ENCODE data around the gene IL3.

IL3 gene

DNA sequence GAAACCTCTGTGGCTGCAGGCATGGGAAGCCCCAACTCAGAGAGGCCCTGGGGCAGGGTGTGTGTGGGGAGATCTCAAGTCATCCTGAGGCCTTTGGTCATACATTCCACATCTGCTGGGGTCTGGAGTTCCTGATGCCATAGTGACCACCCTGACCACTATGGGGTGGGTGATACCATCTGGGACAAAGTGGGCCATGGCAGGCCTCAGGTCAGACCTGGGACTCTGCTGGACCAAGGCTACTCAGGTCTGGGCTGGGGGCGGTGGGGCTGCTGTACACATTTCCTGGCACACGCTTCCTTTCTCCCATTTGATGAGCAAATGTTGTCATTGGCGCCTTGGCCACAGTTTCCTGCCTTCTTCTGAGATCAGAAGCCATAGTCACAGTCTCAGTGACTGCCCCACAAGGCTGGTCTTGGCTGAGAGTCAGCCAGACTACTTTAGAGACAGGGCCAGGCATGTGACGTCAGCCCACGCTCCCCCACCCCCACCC, 33.9 kb upstream of the IL3 start:
- TF ChIP-seq CTCF (IDR thresholded peaks at IDR 0.05; ENCODE audit: low read depth, low read length, missing control alignments): no peak

DNA sequence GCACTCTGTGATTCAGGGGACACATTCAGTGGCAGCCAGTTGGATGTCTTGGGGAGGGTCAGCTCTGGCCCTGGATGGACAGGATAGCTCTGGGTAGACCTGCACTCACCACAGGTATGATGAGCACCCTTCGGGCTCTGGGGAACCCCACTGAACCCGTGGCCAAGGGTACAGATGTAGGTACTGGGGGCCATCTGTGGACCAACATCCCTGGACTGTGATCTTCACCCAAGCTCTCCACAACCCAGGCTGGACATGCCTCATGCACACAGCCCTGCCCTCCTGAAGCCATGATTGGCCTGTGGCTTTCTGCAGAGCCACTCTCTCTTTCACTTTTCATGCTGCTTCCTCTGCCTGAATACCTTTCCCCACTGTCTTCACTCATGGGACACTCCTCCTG, 33.4 kb upstream of the IL3 start:
- TF ChIP-seq CTCF (IDR thresholded peaks at IDR 0.05; ENCODE audit: low read depth, low read length, missing control alignments): no peak
- no peak overlapping the region for H3K4me3 ChIP-seq (ENCODE audit: low read depth, low read length)
- DNase-seq (ENCODE audit: low read depth): no peak

More for the DNA sequence above, 33.9 kb upstream of the IL3 start:
- no peak overlapping the region for H3K4me3 ChIP-seq (ENCODE audit: low read depth, low read length)
- DNase-seq (ENCODE audit: low read depth): no peak

DNA sequence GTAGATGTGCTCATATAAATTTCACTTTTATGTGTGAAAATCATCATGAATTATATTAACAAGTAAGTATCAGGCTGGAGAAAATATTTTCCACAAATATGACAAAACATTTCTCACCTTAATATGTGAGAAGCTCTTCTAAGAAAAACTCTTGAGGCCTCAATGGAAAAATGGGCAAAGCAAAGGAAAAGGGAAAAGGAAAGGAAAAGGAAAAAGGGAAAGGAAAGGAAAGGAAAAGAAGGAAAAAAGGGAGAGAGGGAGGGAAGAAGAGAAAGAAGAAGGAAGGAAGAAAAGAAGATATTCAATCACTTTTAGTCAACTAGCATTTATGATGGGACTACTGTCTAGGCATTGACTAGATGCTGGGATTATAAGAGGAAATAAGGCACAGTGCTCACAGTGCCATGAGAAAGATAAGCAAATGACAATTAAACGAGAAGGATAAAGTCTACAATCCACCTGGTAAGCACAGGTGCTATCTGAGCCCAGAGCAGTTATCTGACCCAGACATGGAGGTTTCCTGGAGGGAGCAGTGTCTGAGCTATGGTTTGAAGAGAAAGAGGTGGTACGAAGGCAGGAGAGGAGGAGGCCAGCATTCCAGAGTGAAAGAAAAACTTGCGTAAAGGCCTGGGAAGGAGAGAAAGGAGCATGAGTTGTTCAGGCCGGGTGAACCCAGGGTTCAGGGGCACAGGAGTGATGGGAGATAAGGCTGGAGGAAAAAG, 30.7 kb upstream of the IL3 start:
- TF ChIP-seq CTCF (IDR thresholded peaks at IDR 0.05; ENCODE audit: low read depth, low read length, missing control alignments): no peak

DNA sequence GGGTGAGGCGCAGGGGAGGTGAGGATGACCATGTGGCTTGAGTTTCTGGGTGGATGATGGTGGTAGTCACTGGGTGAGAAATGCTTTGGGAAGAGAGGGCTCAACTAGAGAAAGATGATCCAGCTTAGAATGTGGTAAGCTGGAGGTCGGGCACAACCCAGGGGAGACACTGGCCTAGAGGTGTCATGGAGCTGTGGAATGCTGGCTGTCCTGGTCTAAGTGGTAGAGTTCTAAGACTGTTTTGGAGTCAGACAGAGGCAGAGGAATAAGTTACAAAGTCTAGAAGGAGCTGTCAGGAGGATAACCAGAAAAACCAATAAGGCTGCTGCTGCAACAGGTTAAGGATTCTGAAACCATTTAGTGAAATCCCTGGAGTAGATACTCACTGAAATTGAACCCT, 29.8 kb upstream of the IL3 start:
- TF ChIP-seq CTCF (IDR thresholded peaks at IDR 0.05; ENCODE audit: low read depth, low read length, missing control alignments): no peak
- no peak overlapping the region for H3K4me3 ChIP-seq (ENCODE audit: low read depth, low read length)

More for the DNA sequence above, 30.7 kb upstream of the IL3 start:
- no peak for DNase-seq (ENCODE audit: low read depth)
- no peak overlapping the region for H3K4me3 ChIP-seq (ENCODE audit: low read depth, low read length)

DNA sequence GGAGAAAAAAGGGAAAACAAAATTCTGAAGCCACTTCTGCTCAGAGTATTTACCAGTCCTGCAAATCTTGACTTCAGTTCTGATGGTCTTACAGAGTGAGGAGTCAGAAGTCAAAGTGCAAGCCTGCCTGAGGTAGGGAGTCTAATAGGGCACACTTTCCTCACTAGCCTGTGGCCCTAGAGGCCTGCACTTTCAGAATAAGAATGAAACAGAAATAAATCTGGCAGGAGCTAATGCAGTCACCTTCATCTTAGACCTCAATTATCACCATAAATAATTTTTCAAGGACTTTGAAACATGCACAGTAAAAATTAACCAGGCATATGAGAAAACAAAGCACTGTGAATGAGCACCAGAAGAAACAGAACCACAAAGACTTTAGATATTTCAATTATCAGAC, 28.3 kb upstream of the IL3 start:
- H3K4me3 ChIP-seq (ENCODE audit: low read depth, low read length): no peak overlapping the region
- no peak for TF ChIP-seq CTCF (IDR thresholded peaks at IDR 0.05; ENCODE audit: low read depth, low read length, missing control alignments)
- no peak for DNase-seq (ENCODE audit: low read depth)

More for the DNA sequence above, 29.8 kb upstream of the IL3 start:
- DNase-seq (ENCODE audit: low read depth): no peak

DNA sequence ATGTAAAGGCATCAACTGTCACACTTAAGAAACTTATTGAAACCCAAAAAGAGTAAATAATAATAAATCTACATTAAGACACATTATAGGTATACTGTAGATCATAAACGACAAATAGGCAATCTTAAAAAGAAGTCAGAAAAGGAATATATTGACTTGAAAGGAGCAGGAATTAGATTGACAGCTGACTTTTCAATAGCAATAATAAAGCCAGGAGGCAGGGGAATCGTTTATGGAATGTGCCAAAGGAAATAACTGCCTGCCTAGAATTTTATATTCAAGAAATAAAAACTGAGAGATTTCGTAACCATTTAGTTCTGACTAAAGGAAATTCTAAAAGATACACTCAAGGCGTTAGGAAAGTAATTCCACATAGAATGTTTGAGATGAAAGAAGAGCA, 27.3 kb upstream of the IL3 start:
- H3K4me3 ChIP-seq (ENCODE audit: low read depth, low read length): no peak overlapping the region
- DNase-seq (ENCODE audit: low read depth): no peak
- no peak for TF ChIP-seq CTCF (IDR thresholded peaks at IDR 0.05; ENCODE audit: low read depth, low read length, missing control alignments)

GRCh38 chr5:132037353-132037752, 23.1 kb upstream of the IL3 start:
- H3K4me3 ChIP-seq (ENCODE audit: low read depth, low read length): no peak overlapping the region
- no peak for DNase-seq (ENCODE audit: low read depth)
- TF ChIP-seq CTCF (IDR thresholded peaks at IDR 0.05; ENCODE audit: low read depth, low read length, missing control alignments): no peak

Measured in GM12864 (cell line).